ENCODE measurements around the gene ATXN7L1.

Gene ATXN7L1

GRCh38 chr7:105613611-105614330, 262.6 kb downstream of the ATXN7L1 start:
- DNase-seq (ENCODE audit: low spot score), result no peak

GRCh38 chr7:105612806-105613205, 263.6 kb downstream of the ATXN7L1 start:
- no peak for DNase-seq (ENCODE audit: low spot score)

DNA sequence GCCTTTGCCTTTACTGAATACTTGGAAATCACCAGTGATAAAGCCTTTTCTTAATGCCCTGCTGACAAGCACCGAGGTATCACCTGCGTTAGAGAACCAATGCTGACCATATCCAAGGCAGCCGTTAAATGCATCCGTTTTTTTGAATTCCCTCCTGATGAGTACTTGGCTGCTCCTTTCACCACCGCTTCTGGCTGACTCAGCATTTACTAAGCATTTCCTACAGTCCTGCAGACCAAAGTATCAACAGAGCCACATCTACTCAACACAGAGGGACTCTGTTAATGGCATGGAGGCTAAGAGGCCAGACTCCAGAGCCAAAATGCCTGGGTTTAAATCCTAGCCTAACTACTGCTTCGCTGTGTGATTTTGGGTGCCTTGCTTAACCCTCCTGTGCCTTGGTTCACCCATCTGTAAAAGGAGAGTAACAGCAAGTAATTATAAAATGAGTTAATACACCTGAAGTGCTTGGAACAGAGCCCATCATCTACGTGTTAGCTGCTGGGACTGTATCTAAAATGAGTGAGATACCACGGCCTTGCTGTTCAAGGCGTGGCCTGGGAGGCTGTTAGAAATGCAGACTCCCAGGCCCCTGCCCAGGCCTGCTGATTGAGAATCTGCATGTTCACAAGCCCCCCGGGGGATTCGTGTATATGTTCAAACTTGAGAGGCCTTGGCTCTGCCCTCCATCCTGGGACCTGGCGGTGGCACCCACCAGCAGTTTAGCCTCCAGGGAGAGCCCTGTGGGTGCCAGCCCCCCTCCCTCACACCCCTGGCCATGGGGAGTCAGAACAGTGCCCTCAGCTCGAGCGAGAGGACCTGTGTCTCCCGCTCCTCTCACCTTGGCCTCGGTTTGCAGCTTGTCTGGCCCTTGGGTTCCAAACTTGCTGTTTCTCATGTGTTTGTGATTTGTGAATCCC, 264.3 kb downstream of the ATXN7L1 start:
- DNase-seq (ENCODE audit: low spot score), result no peak

DNA sequence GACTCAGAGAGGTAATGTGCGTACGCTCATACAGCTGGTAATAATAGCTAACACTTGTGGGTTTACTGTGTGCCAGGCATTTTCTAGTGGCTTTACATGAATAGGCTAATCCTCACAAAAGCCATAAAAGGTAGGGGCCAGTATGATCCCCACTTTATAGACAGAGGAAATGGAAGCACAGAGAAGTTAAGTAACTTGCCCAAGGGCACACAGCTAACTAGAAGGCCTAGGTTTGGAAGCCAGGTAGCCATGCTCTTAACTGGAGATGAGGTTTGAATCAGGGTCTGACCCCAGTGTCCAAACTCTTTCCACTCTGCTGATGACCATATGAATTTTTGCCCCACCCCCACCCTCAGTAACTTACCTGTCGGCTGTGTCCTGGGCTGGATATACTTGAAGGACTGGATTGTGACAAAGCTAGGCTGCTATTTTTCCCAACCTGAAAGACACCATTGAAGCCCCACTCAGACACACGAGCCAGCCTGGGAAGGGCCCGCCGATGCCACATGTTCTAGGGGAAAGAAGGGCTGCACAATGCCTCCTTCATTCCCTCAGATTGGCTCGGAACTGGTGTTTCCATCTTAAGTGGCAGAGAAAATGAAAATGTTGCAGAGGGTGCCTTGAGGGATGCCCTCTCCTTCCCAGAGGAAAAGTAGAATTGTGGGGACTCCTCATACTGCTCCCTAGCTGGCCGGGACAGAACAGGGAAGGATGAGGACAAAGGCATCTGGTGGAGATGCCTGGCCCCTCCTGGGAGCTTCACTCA, 266.1 kb downstream of the ATXN7L1 start:
- no peak for DNase-seq (ENCODE audit: low spot score)

- DNase-seq (ENCODE audit: low spot score), result peak; percentile 9
Measured at GRCh38 chr7:105602325-105603305, 273.8 kb downstream of the ATXN7L1 start.

GRCh38 chr7:105600720-105601550, 275.5 kb downstream of the ATXN7L1 start:
- DNase-seq (ENCODE audit: low spot score), result peak; percentile 58

GRCh38 chr7:105599551-105599950, 276.8 kb downstream of the ATXN7L1 start:
- DNase-seq (ENCODE audit: low spot score), result no peak

GRCh38 chr7:105599080-105599479, 277.3 kb downstream of the ATXN7L1 start:
- DNase-seq (ENCODE audit: low spot score), result peak; percentile 11

DNA sequence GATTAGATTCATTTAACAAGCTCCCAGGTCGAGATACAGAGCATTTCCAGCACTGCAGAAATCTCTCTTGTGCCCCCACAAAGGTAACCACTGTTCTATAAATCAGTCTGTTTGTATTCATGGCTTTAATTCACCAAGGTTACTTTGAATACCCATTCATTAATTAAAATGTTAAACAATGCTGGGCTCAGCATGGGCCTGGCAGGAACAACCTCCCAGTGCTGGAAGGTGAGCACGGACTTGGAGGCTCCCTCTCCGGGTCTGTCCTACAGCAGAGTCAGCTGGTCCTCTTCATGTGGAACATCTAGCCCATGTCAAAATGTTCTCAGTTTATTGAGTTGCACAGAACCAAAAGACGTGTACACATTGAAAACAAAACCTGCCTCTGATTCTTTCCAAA, 279.5 kb downstream of the ATXN7L1 start:
- DNase-seq (ENCODE audit: low spot score), result no peak

GRCh38 chr7:105594034-105594433, 282.4 kb downstream of the ATXN7L1 start:
- DNase-seq (ENCODE audit: low spot score), result peak; percentile 12

- peak; percentile 6 for DNase-seq (ENCODE audit: low spot score)
Measured at GRCh38 chr7:105591522-105591921, 284.9 kb downstream of the ATXN7L1 start.

GRCh38 chr7:105590793-105591192, 285.6 kb downstream of the ATXN7L1 start:
- peak; percentile 33 for DNase-seq (ENCODE audit: low spot score)

GRCh38 chr7:105589356-105590077, 286.9 kb downstream of the ATXN7L1 start:
- peak; percentile 53 for DNase-seq (ENCODE audit: low spot score)

DNA sequence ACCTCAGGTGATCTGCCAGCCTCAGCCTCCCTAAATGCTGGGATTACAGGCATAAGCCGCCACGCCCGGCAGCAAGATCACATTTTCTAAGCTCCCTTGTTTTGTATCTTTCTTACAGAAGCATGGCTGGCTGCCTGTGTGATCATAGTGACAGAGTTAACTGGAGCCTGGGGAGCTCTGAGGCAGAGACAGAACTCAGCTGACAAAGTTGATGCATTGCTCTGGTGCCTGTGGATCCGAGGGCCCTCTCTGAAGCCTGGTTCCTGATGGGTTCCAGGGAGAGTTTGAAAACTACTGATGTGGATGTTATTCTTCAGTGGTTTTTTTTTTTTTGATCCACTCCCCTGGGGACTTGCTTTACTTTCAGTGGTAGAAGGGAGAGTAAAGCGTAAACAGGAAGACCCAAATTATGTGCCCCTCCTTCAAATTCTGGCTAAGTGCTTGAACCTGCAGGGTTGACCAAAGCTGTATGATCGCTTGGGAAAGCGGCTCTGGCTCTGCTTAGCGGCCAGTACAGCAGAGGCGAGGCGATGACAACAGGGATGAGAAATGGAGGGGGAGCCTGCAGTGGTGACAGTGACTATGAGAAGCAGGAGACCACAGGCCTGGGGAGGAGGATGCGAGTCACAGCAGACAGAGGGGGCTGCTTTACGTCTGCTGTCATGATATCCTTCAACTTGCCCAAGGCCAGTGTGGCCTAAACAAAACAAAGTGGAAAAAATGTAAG, 288.3 kb downstream of the ATXN7L1 start:
- peak; percentile 20 for DNase-seq (ENCODE audit: low spot score)

GRCh38 chr7:105585850-105586500, 290.4 kb downstream of the ATXN7L1 start:
- no peak for DNase-seq (ENCODE audit: low spot score)

DNA sequence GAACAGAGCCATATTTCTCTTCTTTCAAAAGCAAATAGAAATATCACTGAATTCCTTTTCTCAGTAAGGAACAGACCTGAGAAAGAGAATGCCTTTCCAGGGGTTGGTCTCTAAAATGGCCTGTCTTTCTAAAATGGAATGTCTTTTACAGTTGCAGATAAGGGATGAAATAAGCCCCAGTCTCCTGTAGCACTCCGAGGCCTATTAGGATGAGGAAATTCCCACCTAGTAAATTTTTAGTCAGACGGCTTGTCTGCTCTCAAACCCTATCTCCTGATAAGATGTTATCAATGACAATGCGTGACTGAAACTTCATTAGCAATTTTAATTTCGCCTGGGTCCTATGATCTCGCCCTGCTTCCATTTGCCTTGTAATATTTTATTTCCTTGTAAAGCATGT, 292.2 kb downstream of the ATXN7L1 start:
- DNase-seq (ENCODE audit: low spot score), result no peak

GRCh38 chr7:105583061-105583460, 293.3 kb downstream of the ATXN7L1 start:
- DNase-seq (ENCODE audit: low spot score), result no peak

DNA sequence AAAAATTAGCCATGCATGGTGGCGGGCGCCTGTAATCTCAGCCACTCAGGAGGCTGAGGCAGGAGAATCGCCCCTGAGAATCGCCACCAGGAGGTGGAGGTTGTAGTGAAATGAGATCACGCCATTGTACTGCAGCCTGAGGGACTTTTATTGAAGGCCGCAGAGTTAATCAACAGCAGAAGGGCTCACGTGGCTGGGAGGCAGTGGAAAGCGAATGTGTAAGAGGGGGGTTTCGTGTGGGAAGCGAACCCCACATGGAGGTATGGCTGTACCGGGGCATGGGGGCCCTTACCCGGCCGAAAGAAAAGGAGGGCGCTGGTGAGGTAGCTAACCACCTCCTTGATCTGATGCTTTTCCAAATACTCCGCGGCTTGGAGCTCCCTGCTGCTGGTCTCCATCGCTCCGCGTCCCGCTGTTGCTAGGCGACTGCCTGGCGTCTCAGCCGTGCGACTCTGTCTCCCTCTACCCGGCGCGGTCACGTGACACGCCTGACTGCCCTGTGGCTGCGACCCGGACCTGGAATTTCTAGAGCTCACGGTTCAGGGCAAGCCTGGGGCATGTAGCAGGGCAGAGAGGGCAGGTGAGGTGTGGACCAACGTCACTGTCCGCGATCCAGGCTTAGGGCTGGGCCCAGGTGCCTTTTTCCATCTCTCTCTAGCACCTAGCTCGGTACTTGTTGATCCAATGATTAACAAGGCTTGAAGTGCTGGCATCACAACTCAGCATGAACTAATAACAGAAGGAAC, 295.2 kb downstream of the ATXN7L1 start, which contains the start of gene EFCAB10:
Gene EFCAB10, minus strand, starts transcription at position 428 of the 746 bp plus-strand sequence. Its CDS starts 30 bp downstream, at position 398.
- peak; percentile 70 for DNase-seq (ENCODE audit: low spot score)

All from left forelimb (tissue), 1 donor.